Endothelial cell of umbilical vein (primary cell): ENCODE data around the gene PRR3. TPM values are rescaled to one million over a fixed set of nuclear protein-coding genes. Genes with fewer than 3 reads are reported as not detected.

Source experiments
- BruUV-seq: library from RNA; stranded (reverse); fragments of 400-500 nt; replicated peaks from 2 replicates; lab custom pipeline; 2021; lab: Mats Ljungman, UMichigan
- CTCF ChIA-PET: fragments of 300-600, 350-600 bp; sonication (Branson Sonifier 250); formaldehyde crosslinking; loops from one replicate; lab custom pipeline; 2021; ENCODE audit warnings: antibody characterized with exemption, inconsistent platforms; lab: Charles Lee
- POLR2A ChIA-PET: fragments of 300-600, 350-600 bp; sonication (Branson Sonifier 250); formaldehyde crosslinking; loops from one replicate; lab custom pipeline; 2021; ENCODE audit warnings: antibody characterized with exemption, inconsistent platforms; lab: Charles Lee
- DNase-seq: peaks from one replicate; pipeline ENCODE4 v3.0.0-alpha.2; 2011; ENCODE audit warnings: low read depth, low spot score
- FAIRE-seq: peaks from 2 replicates; lab custom pipeline; 2011; peaks lifted over from hg19 to GRCh38; lab: Jason Lieb, UNC
- H2AFZ ChIP-seq: 2 replicates; pipeline ENCODE4 v1.6.0; 2012; ENCODE audit warnings: low read depth, low read length, control low read depth, inconsistent platforms
- H3K27ac ChIP-seq: 2 replicates; pipeline ENCODE4 v1.5.1; 2011; ENCODE audit warnings: low read depth, mild to moderate bottlenecking, control low read depth, low read length, moderate library complexity; ENCODE audit not compliant: insufficient read depth
- H3K27me3 ChIP-seq, 2 experiments: 2 replicates each; pipeline versions ENCODE4 v1.6.0 to v1.6.1; 2011; ENCODE audit warnings: low read length in 2 of 2, mixed read lengths in 1 of 2; ENCODE audit not compliant: control insufficient read depth in 2 of 2, insufficient read depth in 2 of 2
- H3K36me3 ChIP-seq, 2 experiments: 2 replicates in 1 of 2; 3 replicates in 1 of 2; pipeline ENCODE4 v1.5.1; 2011; ENCODE audit warnings: low read length in 2 of 2, mild to moderate bottlenecking in 1 of 2, moderate library complexity in 1 of 2; ENCODE audit not compliant: control insufficient read depth in 2 of 2, insufficient read depth in 2 of 2; ENCODE audit errors: extremely low read depth in 1 of 2
- H3K4me1 ChIP-seq: 3 replicates; pipeline ENCODE4 v1.5.1; 2011; ENCODE audit warnings: mild to moderate bottlenecking, low read length; ENCODE audit not compliant: control insufficient read depth, insufficient read depth; ENCODE audit errors: extremely low read depth
- H3K4me2 ChIP-seq: 2 replicates; pipeline ENCODE4 v1.6.1; 2011; ENCODE audit warnings: low read length, control low read depth, mixed read lengths; ENCODE audit not compliant: insufficient read depth
- H3K4me3 ChIP-seq, 3 experiments: fragments of 200-600 bp in 1 of 3; sonication (generic), shearing (Covaris generic) in 1 of 3; replicated peaks in 1 of 3; 2 replicates each; pipeline ENCODE4 v1.5.1; 2011 to 2016; ENCODE audit warnings: control low read depth in 3 of 3, low read length in 3 of 3, mild to moderate bottlenecking in 2 of 3, inconsistent platforms in 1 of 3, low read depth in 1 of 3, moderate library complexity in 1 of 3; ENCODE audit not compliant: insufficient read depth in 1 of 3
- H3K79me2 ChIP-seq: 2 replicates; pipeline ENCODE4 v1.6.0; 2012; ENCODE audit warnings: low read length, inconsistent platforms; ENCODE audit not compliant: control insufficient read depth, insufficient read depth
- H3K9ac ChIP-seq: replicated peaks from 2 replicates; pipeline ENCODE3; 2011; ENCODE audit warnings: low read length, control low read depth; ENCODE audit not compliant: insufficient read depth; ENCODE audit errors: extremely low read depth
- H3K9me1 ChIP-seq: replicated peaks from 3 replicates; pipeline ENCODE4 v1.6.0; 2011; ENCODE audit warnings: mild to moderate bottlenecking, low read length; ENCODE audit not compliant: control insufficient read depth, insufficient read depth; ENCODE audit errors: extremely low read depth
- H3K9me3 ChIP-seq: replicated peaks from 2 replicates; pipeline ENCODE4 v1.5.1; 2012; ENCODE audit warnings: low read length, inconsistent platforms; ENCODE audit not compliant: control insufficient read depth, insufficient read depth
- H4K20me1 ChIP-seq: replicated peaks from 2 replicates; pipeline ENCODE3; 2011; ENCODE audit warnings: mild to moderate bottlenecking, low read length; ENCODE audit not compliant: control insufficient read depth, insufficient read depth; ENCODE audit errors: extremely low read depth
- CTCF ChIP-seq, 2 donors: IDR thresholded peaks; 1 replicate in 1 of 2; 2 replicates in 1 of 2; pipeline ENCODE4 v1.5.1; 2011; ENCODE audit warnings: low read length in 2 of 2, mild to moderate bottlenecking in 2 of 2, moderate library complexity in 2 of 2, control low read depth in 1 of 2, inconsistent platforms in 1 of 2, low read depth in 1 of 2; ENCODE audit not compliant: insufficient read depth in 1 of 2; ENCODE audit errors: extremely low read depth in 1 of 2
- EZH2 ChIP-seq: IDR thresholded peaks from 2 replicates; pipeline ENCODE4 v1.6.1; 2012; ENCODE audit warnings: borderline replicate concordance, low read depth, mild to moderate bottlenecking, moderate library complexity, low read length, inconsistent platforms; ENCODE audit not compliant: severe bottlenecking
- FOS ChIP-seq: IDR thresholded peaks from 2 replicates; pipeline ENCODE4 v1.6.1; 2011; ENCODE audit warnings: mild to moderate bottlenecking, low read length, moderate library complexity, borderline replicate concordance; ENCODE audit not compliant: insufficient read depth
- GATA2 ChIP-seq: IDR thresholded peaks from 2 replicates; pipeline ENCODE4 v1.7.0; 2011; ENCODE audit warnings: low read depth, mild to moderate bottlenecking, moderate library complexity, mixed read lengths, low read length; ENCODE audit not compliant: insufficient read length, insufficient read depth
- JUN ChIP-seq: IDR thresholded peaks from 2 replicates; pipeline ENCODE4 v1.6.1; 2011; ENCODE audit warnings: borderline replicate concordance, low read depth; ENCODE audit not compliant: insufficient read length, insufficient read depth
- MAX ChIP-seq: IDR thresholded peaks from 2 replicates; pipeline ENCODE4 v1.6.1; 2011; ENCODE audit not compliant: insufficient read depth, insufficient read length
- MYC ChIP-seq: IDR thresholded peaks from one replicate; pipeline ENCODE4 v1.6.1; 2011; ENCODE audit warnings: mild to moderate bottlenecking, low read depth, low read length
- POLR2A ChIP-seq: IDR thresholded peaks from 2 replicates; pipeline ENCODE4 v1.6.1; 2012; ENCODE audit warnings: low read depth, mild to moderate bottlenecking, control low read depth, low read length
- POLR2AphosphoS5 ChIP-seq: IDR thresholded peaks from 2 replicates; pipeline ENCODE4 v1.6.1; 2012; ENCODE audit warnings: low read depth, mild to moderate bottlenecking, control low read depth, low read length, moderate library complexity; ENCODE audit not compliant: insufficient read depth
- dilution Hi-C: fragments of 300-500 bp; cut with MboI; formaldehyde crosslinking; loops from one replicate; pipeline ENCODE4 v1.15.0; 2019; ENCODE audit warnings: low sequenced_read_pairs; ENCODE audit not compliant: extremely low pct_ligation_motif_present
- intact Hi-C: fragments of 100-400 bp; cut with micrococcal nuclease; formaldehyde crosslinking; loops from one replicate; pipeline ENCODE4 v1.10.0; 2022
- polyA plus RNA-seq, 4 experiments: library from polyadenylated mRNA; depleted of rRNA in 3 of 4; stranded (reverse) in 3 of 4; unstranded in 1 of 4; fragments of >200 nt; gene quantifications; 2 replicates each; pipeline versions ENCODE4 v1.2.1 to v1.2.3, GENCODE V29; 2011 to 2012; ENCODE audit warnings: missing spikeins in 1 of 4
- total RNA-seq: library from RNA; stranded (reverse); gene quantifications from 2 replicates; pipeline ENCODE4 v1.2.3, GENCODE V29; 2021

Gene PRR3
- total and polyA plus RNA-seq, 2 donors (not counting 3 experiments of a cell fraction or from before 2014, with no cell fraction given): 10.6 to 22.3 TPM

GRCh38 chr6:30601436-30601814 is 44.3 kb downstream of the PRR3 start:
- Histone ChIP-seq H3K4me3 (no peak overlapping the region), H3K79me2 (no peaks in the 10 kb centered on the region), H3K36me3 (peaks cover 40 to 56% of the 10 kb centered on the region in 2 experiments), H3K4me1 (peaks cover 8% of the 10 kb centered on the region), H2AFZ (no peak overlapping the region), H3K9me3 (no peaks in the 10 kb centered on the region), H3K27ac (no peak overlapping the region), H3K9ac (no peak overlapping the region), H3K9me1 (no peaks in the 10 kb centered on the region), H4K20me1 (no peaks in the 10 kb centered on the region), H3K27me3 (no peaks in the 10 kb centered on the region), H3K4me2 (no peak overlapping the region)
- BruUV-seq: no TSS peak
- CTCF ChIA-PET: interaction anchor here (0.9 to 8.8 kb wide), 4 partner anchors 11 to 129 kb away, joined by 3 to 149 read pairs (median 6); no protein-coding TSS in a partner anchor
- POLR2A ChIA-PET: interaction anchor here (6.2 kb wide), 1 partner anchor 12 kb away, joined by 63 read pairs; no protein-coding TSS in a partner anchor
- TF ChIP-seq POLR2A (no peak), FOS (no peak), MYC (no peak), MAX (no peak), EZH2 (no peak), JUN (no peak), POLR2AphosphoS5 (no peak), GATA2 (no peak), CTCF (IDR thresholded peaks at IDR 0.05; ENCODE audit: extremely low read depth in 1 of 2, insufficient read depth in 1 of 2, low read depth in 1 of 2, low read length in 2 of 2) (no peak)
- DNase-seq: no peak
- intact Hi-C loops (no loop called here), dilution Hi-C loops (no loop called here)
- no peak for FAIRE-seq
